DOHH2 (cell line): ENCODE data around the gene KIAA1671.

ENCODE experiments used
- H3F3A ChIP-seq: fragments of 200-600 bp; sonication (generic), shearing (Covaris generic); 2 replicates; pipeline ENCODE4 v1.6.0; 2016; ENCODE audit warnings: antibody characterized with exemption, mild to moderate bottlenecking; ENCODE audit not compliant: control insufficient read depth, insufficient read depth
- H3K27ac ChIP-seq: fragments of 200-600 bp; sonication (generic); 2 replicates; pipeline ENCODE4 v1.5.1; 2014; ENCODE audit warnings: low read depth, mild to moderate bottlenecking, low read length, moderate library complexity
- H3K27me3 ChIP-seq: fragments of 200-600 bp; sonication (generic); 2 replicates; pipeline ENCODE4 v1.6.1; 2014; ENCODE audit warnings: mild to moderate bottlenecking, low read length, mixed read lengths; ENCODE audit not compliant: control insufficient read depth
- H3K36me3 ChIP-seq: fragments of 200-600 bp; sonication (generic); 2 replicates; pipeline ENCODE4 v1.6.1; 2014; ENCODE audit warnings: mild to moderate bottlenecking, low read length, moderate library complexity, mixed read lengths; ENCODE audit not compliant: control insufficient read depth
- H3K4me1 ChIP-seq: fragments of 200-600 bp; sonication (generic); 2 replicates; pipeline ENCODE4 v1.6.1; 2014; ENCODE audit warnings: mild to moderate bottlenecking, low read length, mixed read lengths; ENCODE audit not compliant: control insufficient read depth
- H3K4me2 ChIP-seq: fragments of 200-600 bp; sonication (generic); 2 replicates; pipeline ENCODE4 v1.6.0; 2014; ENCODE audit warnings: mild to moderate bottlenecking, low read length, moderate library complexity
- H3K4me3 ChIP-seq: fragments of 200-600 bp; sonication (generic); 2 replicates; pipeline ENCODE4 v1.5.1; 2014; ENCODE audit warnings: mild to moderate bottlenecking, low read length, mixed read lengths
- H3K79me2 ChIP-seq: fragments of 200-600 bp; sonication (generic); 2 replicates; pipeline ENCODE4 v1.6.1; 2014; ENCODE audit warnings: mild to moderate bottlenecking, low read length, mixed read lengths; ENCODE audit not compliant: control insufficient read depth
- H3K9me2 ChIP-seq: fragments of 200-600 bp; sonication (generic); replicated peaks from 2 replicates; pipeline ENCODE4 v1.6.1; 2014; ENCODE audit warnings: mild to moderate bottlenecking, low read length, mixed read lengths; ENCODE audit not compliant: control insufficient read depth
- H3K9me3 ChIP-seq: fragments of 200-600 bp; sonication (generic); 2 replicates; pipeline ENCODE4 v1.6.1; 2014; ENCODE audit warnings: antibody characterized with exemption, low read length, mixed read lengths; ENCODE audit not compliant: control insufficient read depth, insufficient read depth
- H4K20me1 ChIP-seq: fragments of 200-600 bp; sonication (generic); 2 replicates; pipeline ENCODE4 v1.6.0; 2014; ENCODE audit warnings: low read depth, mild to moderate bottlenecking, antibody characterized with exemption, low read length, moderate library complexity; ENCODE audit not compliant: control insufficient read depth, insufficient read depth
- EZH2phosphoT487 ChIP-seq: fragments of 200-600 bp; sonication (generic); IDR thresholded peaks from 2 replicates; pipeline ENCODE4 v1.6.1; 2017; ENCODE audit warnings: borderline replicate concordance, mild to moderate bottlenecking, antibody characterized with exemption, low read length, moderate library complexity, mixed read lengths
- TF ChIP-seq, protein P1 (sequence below): fragments of 200-600 bp; sonication (generic); IDR thresholded peaks from one replicate; pipeline ENCODE4 v1.5.1; 2014; ENCODE audit warnings: antibody characterized with exemption, mild to moderate bottlenecking, low read depth, low read length; ENCODE audit not compliant: poor library complexity, severe bottlenecking

Gene KIAA1671

DNA sequence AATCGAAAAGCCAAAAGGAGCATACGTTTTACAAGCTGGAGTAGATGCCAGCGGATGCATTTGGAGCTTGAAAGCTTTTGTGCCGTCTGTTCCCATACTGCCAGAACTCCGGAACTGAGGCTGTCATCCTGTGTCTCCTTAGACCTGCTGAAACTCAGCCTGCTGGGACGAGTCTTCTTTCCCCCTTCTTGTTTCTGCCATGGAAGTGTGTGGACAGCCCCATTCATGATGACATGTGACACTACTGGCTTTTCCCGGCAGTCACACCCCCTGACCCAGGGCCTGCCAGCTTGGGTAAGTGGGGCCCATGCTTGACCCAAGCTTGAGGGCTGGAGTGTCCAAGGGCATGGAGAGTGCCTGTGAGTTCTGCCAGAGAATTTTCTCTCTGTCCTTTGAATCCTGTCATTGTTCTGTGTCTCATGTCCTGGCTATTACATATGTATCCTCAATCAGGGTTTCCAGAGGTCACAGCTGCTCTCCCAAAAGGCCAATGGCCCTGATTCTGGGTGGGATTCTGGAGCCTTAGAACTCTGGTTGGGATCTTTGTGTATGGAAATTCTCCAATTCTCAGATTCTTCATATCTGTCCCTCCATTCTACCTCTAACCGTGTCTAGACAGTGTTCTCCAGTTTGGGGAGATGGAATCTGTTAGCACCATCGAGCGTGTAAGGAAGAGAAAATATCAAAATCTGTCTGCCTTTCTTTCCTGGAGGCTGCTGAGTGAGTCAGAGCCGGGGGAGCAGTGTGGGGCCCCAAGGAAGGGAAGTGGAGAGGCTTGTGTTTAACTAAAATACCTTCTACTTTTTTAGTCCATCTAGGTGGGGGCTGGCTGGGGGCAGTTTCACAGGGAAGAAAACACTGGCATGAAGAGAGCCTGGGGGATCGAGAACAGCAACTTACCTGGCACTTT lies 73.2 kb downstream of the KIAA1671 start:
- Histone ChIP-seq H3K4me2 (no peak overlapping the region), H3K27me3 (peaks cover 6% of the 10 kb centered on the region; the same call in 1 of the 2 replicates), H3K4me3 (no peak overlapping the region), H3K27ac (no peak overlapping the region), H3K9me3 (no peaks in the 10 kb centered on the region), H3K79me2 (no peaks in the 10 kb centered on the region), H3K9me2 (no peaks in the 10 kb centered on the region), H3K36me3 (no peaks in the 10 kb centered on the region), H3F3A (no peaks in the 10 kb centered on the region), H4K20me1 (no peaks in the 10 kb centered on the region), H3K4me1 (no peaks in the 10 kb centered on the region)
- no peak for TF ChIP-seq EZH2phosphoT487
- TF ChIP-seq, protein P1, sequence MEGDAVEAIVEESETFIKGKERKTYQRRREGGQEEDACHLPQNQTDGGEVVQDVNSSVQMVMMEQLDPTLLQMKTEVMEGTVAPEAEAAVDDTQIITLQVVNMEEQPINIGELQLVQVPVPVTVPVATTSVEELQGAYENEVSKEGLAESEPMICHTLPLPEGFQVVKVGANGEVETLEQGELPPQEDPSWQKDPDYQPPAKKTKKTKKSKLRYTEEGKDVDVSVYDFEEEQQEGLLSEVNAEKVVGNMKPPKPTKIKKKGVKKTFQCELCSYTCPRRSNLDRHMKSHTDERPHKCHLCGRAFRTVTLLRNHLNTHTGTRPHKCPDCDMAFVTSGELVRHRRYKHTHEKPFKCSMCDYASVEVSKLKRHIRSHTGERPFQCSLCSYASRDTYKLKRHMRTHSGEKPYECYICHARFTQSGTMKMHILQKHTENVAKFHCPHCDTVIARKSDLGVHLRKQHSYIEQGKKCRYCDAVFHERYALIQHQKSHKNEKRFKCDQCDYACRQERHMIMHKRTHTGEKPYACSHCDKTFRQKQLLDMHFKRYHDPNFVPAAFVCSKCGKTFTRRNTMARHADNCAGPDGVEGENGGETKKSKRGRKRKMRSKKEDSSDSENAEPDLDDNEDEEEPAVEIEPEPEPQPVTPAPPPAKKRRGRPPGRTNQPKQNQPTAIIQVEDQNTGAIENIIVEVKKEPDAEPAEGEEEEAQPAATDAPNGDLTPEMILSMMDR, result no peak

DNA sequence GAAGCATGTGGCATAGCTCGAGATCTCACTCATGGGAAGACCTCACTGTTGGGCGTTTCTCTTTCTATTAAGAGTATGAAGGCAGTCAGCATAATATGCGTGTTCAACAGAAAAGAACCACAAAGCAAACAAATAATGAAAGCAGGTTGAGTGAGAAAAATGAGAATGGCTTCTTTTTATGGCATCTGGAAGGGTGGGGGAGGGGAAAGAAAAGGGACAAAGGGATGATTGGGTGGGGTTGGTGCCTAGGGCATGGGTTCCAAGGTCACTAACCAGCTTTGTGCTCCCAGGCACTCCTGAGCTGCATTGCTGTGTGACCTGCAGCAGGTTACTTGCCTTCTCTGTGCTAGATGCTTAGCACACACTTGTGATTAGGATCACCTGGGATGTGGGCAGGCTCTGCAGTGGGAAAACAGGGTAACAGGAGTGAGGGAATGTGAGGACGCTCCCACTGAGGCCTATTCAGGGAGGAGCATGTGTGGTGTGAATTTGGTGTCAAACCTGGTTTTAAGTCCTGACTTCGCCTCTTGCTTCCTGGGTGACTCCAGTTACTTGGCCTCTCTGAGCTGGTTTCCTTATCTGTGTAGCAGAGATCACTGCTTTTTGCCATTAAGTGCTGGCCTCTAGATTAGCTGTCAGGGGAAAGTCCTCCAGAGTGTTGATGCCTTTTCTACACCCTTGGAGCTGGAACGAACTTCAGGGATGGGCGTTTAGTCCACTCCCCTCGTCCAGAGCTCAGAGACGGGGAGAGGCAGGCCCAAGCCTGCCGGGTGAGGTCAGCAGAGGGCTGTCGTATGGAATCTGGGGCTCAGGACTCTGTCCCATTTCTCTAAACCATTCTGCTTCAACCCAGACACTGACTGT lies 74.8 kb downstream of the KIAA1671 start:
- Histone ChIP-seq H3K4me2 (no peak overlapping the region), H3K4me3 (no peak overlapping the region), H3K9me3 (no peaks in the 10 kb centered on the region), H3K36me3 (no peaks in the 10 kb centered on the region), H3K27me3 (peaks cover 6% of the 10 kb centered on the region; the same call in 1 of the 2 replicates), H3K27ac (no peak overlapping the region), H4K20me1 (no peaks in the 10 kb centered on the region), H3K9me2 (no peaks in the 10 kb centered on the region), H3K4me1 (no peaks in the 10 kb centered on the region), H3K79me2 (no peaks in the 10 kb centered on the region), H3F3A (no peaks in the 10 kb centered on the region)
- TF ChIP-seq, protein P1, result no peak
- TF ChIP-seq EZH2phosphoT487, result no peak

GRCh38 chr22:25027959-25028840 lies 75.7 kb downstream of the KIAA1671 start:
- Histone ChIP-seq H3F3A (no peaks in the 10 kb centered on the region), H3K4me2 (no peak overlapping the region)

More at GRCh38 chr22:25027959-25028840, 75.7 kb downstream of the KIAA1671 start:
- no peaks in the 10 kb centered on the region for H4K20me1 ChIP-seq
- peaks cover 6% of the 10 kb centered on the region; the same call in 1 of the 2 replicates for H3K27me3 ChIP-seq
- no peaks in the 10 kb centered on the region for H3K79me2 ChIP-seq
- H3K9me2 ChIP-seq, result no peaks in the 10 kb centered on the region
- no peak overlapping the region for H3K4me3 ChIP-seq
- TF ChIP-seq EZH2phosphoT487, result no peak
- TF ChIP-seq, protein P1, result no peak
- H3K9me3 ChIP-seq, result no peaks in the 10 kb centered on the region
- no peak overlapping the region for H3K27ac ChIP-seq
- H3K4me1 ChIP-seq, result no peaks in the 10 kb centered on the region
- no peaks in the 10 kb centered on the region for H3K36me3 ChIP-seq
